ENCODE data around the gene AIF1L.

GRCh38 chr9:131140112-131140511 is 43.8 kb downstream of the AIF1L start:
- no peak for TF ChIP-seq POLR2AphosphoS5 (IDR thresholded peaks at IDR 0.05)
- TF ChIP-seq, protein P1, sequence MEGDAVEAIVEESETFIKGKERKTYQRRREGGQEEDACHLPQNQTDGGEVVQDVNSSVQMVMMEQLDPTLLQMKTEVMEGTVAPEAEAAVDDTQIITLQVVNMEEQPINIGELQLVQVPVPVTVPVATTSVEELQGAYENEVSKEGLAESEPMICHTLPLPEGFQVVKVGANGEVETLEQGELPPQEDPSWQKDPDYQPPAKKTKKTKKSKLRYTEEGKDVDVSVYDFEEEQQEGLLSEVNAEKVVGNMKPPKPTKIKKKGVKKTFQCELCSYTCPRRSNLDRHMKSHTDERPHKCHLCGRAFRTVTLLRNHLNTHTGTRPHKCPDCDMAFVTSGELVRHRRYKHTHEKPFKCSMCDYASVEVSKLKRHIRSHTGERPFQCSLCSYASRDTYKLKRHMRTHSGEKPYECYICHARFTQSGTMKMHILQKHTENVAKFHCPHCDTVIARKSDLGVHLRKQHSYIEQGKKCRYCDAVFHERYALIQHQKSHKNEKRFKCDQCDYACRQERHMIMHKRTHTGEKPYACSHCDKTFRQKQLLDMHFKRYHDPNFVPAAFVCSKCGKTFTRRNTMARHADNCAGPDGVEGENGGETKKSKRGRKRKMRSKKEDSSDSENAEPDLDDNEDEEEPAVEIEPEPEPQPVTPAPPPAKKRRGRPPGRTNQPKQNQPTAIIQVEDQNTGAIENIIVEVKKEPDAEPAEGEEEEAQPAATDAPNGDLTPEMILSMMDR (IDR thresholded peaks at IDR 0.05): no peak
- TF ChIP-seq EP300 (IDR thresholded peaks at IDR 0.05): no peak
